ENCODE results near the gene CHSY3.

DNA sequence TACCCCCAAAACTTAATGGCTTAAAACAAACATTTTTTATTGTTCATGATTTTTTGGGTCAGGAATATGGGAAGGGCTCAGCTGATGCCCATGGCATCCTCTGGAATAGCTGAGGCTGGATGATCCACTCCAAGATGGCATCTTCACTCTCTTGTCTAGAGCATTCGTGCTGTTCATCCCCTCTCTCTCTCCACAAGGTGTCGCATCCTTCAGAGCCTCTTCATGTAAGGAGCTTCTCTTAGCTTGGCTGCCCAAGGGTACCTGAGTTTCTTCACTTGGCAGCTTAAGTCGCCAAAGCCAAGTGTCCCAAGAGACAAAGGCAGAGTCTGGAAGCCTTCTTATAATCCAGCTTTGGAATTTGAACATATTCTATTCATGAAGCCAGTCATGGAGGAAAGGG, 294.7 kb downstream of the CHSY3 start:
- TF ChIP-seq, protein P1, sequence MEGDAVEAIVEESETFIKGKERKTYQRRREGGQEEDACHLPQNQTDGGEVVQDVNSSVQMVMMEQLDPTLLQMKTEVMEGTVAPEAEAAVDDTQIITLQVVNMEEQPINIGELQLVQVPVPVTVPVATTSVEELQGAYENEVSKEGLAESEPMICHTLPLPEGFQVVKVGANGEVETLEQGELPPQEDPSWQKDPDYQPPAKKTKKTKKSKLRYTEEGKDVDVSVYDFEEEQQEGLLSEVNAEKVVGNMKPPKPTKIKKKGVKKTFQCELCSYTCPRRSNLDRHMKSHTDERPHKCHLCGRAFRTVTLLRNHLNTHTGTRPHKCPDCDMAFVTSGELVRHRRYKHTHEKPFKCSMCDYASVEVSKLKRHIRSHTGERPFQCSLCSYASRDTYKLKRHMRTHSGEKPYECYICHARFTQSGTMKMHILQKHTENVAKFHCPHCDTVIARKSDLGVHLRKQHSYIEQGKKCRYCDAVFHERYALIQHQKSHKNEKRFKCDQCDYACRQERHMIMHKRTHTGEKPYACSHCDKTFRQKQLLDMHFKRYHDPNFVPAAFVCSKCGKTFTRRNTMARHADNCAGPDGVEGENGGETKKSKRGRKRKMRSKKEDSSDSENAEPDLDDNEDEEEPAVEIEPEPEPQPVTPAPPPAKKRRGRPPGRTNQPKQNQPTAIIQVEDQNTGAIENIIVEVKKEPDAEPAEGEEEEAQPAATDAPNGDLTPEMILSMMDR (IDR thresholded peaks at IDR 0.05) = no peak
- TF ChIP-seq POLR2AphosphoS5 (IDR thresholded peaks at IDR 0.05; ENCODE audit: insufficient read depth in 1 of 2, low read depth in 1 of 2) (no peak), POLR2A (IDR thresholded peaks at IDR 0.05) (no peak)
